ENCODE data around the gene HTR3C.
"Not testable (repeated sequence)": the region's sequence is repeated elsewhere in the genome, so short reads cannot be mapped to it uniquely, and the experiment has no call there.

The HTR3C gene

GRCh38 chr3:184052767-184053166, at the start of gene HTR3C:
Gene HTR3C (plus strand): TSS chr3:184053047. CDS start chr3:184053081, 34 bp downstream.
- DNase-seq = no peak

DNA sequence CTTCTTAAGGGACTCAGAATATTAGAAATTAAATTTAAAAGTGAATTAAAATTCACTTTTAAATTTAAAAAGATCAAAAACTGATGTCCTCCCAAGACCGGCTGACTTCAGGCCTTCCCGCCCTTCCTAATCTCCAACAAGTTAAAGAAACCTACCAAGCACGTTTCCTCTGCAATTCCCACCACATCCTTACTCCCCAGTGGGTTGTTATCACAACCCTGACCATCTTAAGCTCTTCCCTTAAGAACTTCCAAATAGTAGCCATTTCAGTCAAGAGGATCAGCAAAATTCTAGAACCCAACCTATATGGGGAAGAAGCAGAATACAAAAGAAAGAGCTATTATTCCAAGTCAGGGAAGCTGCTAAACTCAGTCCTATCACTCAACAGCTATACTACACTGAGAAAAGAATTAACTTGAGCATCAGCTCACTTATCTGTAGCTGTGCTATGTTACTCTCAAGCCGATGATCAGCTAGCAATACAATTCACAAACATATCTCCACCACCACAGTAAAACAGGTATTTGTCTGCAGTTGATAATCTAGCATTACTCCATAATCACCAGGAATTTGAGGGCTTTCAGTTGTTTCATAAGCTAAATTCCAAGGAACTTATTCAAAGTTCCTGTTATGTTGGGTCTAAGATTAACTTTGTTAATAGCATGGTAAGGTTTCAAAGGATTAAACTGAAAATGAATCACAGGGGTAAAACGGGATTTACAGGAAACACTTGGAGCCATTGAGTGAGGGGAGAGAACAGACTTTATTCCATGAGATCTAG, 49.5 kb upstream of the HTR3C start:
- no peak for DNase-seq

DNA sequence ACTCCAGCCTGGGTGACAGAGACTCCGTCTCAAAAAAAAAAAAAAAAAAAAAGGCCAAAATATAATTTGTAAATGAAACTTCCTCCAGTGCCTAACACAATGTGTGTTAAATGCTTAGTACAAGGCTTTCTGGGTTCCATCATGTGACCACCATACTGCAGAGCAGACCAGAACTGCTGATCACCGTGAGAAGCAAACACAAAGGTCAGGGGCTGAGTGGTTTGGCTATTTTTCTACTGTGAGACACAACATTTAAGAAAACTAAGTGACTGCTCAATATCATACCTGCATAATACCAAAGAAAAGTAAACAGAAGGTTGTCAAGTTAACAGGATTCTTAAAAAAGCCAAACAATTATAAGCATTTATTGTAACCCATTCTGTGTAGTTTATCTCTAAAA, 48.4 kb upstream of the HTR3C start:
- no peak for DNase-seq

DNA sequence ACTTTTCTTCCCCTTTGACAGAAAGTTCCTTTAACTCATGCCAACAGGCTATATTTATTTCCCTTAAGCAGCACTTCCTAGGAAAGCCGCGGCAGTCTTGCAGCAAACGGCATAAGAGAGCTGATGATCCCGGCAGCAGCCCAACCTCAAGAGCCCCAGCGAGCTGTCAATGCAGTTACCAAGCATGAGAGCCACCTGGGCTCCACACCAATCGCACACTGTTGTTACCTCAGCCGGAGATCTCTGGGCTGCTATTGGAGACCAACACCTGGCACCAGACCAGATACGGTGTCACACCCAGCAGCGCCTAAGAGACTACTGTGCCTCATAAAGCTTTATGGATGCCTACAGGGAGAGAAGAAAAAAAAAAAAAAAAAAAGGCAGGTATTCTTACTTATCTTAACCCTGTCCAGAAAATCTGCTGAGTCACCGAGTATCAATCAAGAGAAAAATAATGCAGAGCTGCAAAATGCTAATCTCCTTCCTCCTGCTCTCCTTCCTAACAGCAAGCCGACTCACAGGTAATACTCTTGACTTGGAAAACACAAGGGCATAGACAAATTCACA, 46.8 kb upstream of the HTR3C start:
- DNase-seq = peak; percentile 81

DNA sequence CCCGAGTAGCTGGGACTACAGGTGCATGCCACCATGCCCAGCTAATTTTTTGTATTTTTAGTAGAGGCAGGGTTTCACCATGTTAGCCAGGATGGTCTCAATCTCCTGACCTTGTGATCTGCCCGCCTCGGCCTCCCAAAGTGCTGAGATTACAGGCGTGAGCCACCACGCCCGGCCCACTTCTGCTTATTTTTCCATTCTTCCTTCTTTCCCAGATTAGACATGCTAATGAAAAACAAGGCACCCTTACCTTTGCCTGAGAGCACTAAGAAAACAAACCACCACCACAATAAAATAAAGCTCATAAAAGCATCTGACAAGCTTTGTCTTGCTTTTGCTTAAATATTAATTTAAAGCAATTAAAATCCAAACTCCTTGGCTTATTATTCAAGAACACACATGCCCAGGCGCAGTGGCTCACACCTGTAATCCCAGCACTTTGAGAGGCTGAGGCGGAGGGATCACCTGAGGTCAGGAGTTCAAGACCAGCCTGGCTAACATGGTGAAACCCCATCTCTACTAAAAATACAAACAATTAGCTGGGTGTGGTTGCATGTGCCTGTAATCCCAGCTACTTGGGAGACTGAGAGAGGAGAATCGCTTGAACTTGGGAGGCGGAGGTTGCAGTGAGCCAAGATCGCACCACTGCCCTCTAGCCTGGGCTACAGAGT, 45.6 kb upstream of the HTR3C start:
- not testable (repeated sequence) for DNase-seq

GRCh38 chr3:184008161-184008560, 44.7 kb upstream of the HTR3C start:
- DNase-seq = no peak

- DNase-seq = no peak
Measured at GRCh38 chr3:184011230-184011876, 41.5 kb upstream of the HTR3C start.

GRCh38 chr3:184011937-184012889, 40.6 kb upstream of the HTR3C start:
- no peak for DNase-seq

DNA sequence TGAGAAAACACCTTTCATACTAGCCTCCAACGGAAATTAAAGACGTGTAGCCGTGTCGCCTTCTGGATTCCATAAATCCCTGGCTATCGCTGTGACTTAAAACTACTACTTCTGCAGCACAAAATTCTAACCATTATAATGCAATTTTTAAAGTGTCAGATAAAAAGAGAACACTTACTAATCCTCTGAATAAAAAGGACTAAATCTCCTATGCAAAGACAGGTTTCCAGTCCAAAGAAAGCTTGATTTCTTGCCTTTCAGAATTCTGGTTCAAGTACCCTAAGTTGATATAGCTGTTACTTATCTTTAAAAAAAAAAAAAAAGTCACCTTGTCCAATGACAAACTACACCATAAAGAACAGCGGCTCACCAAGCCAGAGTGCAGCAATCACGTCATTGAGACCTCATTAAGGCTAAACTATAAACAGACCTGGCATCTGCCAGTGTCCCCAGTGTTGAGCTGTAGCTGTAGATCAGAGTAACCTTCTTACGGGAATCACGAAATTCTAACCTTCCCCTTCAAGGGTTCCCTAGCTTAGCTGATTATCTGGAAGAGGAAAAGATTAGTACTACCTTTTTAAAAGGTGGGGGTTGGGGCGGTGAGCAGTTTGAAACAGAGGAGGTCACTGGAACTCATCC, 37.3 kb upstream of the HTR3C start:
- DNase-seq = no peak

- DNase-seq = peak; percentile 27
Measured at GRCh38 chr3:184016169-184016570, 36.7 kb upstream of the HTR3C start.

GRCh38 chr3:184016811-184017671, 35.8 kb upstream of the HTR3C start:
- DNase-seq = peak; percentile 76

DNA sequence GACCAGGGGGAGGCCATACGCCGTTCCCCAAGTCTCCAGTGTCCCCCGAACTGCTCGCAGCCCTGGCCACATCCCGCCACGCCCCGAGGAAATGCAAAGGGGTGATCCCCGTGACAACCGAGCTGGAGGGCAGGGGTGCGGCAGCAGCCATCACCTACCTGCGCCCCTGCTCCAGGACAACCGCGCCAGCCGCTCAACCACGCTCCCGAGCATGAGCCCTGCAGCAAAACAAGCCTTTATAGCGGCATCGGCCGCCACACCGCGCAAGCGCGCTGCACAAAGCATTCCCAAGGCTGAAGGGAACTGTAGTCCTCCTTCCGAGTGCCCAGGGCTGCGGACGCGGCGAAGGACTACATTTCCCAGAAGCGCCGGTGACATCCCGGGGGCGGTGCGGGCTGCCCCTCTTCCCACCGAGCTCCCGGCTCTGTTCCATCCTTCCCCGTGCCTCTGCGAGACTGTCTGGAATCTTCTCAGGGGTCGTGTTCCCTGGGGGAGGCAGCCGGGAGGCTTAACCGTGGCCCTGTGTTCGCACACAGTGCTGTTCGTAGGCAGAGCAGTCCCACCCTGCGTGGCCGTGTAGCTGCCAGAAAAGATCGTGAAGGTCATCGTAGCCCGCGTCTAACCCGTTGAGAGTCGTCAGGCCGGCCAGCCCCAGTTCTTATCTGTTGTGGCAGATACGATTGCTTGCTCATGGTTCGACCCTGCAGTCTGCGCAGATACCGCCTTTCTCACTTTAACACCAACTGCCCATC, 35.0 kb upstream of the HTR3C start, which contains the start of gene ABCC5:
Gene ABCC5 (minus strand): TSS at position 213 of the 752 bp plus-strand sequence. CDS start 3,492 bp downstream, outside the sequence.
- peak; percentile 97 for DNase-seq

DNA sequence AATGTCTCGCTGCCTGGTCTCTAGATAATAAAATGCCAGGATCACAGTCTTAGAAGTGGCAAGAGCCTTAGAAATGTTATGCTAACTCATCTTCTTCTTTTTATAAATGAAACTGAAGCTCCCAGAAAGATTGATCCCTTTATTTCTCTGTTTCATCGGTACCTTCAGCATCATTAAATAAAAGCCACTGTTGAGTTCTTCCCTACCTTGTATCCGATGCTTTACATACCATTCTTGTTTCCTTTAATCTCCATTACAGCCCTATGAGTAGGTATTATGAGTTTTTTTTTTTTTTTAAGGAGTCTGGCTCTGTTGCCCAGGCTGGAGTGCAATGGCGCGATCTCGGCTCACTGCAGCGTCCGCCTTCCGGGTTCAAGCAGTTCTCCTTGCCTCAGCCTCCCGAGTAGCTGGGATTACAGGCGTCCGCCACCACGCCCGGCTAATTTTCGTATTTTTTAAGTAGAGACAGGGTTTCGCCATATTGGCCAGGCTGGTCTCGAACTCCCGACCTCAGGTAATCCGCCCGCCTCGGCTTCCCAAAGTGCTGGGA, 34.3 kb upstream of the HTR3C start:
- no peak for DNase-seq

- peak; percentile 79 for DNase-seq
Measured at GRCh38 chr3:184022323-184022722, 30.5 kb upstream of the HTR3C start.

DNA sequence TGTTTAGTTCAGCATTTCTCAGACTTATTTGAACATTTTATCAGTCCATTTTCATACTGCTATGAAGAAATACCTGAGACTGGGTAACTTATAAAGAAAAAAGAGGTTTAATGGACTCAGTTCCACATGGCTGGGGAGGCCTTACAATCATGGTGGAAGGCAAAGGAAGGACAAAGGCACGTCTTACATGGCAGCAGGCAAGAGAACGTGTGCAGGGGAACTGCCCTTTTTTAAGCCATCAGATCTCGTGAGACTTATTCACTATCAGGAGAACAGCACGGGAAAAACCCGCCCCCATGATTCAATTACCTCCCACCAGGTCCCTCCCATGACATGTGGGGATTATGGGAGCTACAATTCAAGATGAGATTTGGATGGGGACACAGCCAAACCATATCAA, 27.6 kb upstream of the HTR3C start:
- not testable (repeated sequence) for DNase-seq

- not testable (repeated sequence) for DNase-seq
Measured at GRCh38 chr3:184028275-184028890, 24.5 kb upstream of the HTR3C start.

DNA sequence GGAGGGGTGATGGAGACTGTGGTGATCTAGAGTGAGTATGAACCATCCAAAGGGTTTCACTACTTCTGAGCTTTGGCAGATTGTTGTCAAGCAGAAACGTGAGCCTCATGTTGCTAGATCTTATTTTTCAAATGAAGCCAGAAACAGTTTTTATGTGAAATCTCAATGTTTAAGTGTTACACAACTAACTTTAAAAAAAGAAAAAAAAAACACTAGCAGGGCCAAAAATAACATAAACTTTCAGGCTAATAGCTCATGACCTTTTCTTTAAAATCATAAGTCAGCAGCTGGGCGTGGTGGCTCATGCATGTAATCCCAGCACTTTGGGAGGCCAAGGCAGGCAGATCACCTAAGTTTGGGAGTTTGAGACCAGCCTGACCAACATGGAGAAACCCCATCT, 23.4 kb upstream of the HTR3C start:
- no peak for DNase-seq

- DNase-seq = peak; percentile 30
Measured at GRCh38 chr3:184030536-184030935, 22.3 kb upstream of the HTR3C start.

DNA sequence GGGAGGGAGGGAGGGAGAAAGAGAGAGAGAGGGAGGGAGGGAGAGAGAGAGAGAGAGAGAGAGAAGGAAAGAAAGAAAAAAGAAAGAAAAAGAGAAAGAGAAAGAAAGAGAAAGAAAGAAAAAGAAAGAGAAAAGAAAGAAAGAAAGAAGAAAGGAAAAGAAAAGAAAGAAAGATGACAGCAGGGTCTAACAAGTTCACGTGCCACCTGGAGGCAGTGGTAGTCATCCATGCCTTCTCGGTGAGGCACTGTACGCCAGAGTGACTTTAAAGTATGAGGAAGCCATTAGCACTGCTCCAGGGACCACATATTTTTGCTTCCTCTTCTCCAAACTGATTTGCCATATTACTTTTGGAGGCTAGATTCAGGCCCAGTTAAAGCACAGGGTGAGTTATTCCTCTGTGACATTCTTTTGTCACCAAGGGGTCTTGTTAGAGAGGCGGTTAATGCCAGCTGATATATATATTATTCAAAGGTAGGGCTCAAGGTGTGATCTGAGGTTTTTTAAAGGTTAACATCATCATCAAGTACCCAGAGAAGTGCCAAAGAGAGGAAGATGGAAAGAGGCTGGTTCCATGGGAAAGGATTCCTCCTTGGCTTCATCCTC, 21.6 kb upstream of the HTR3C start, which contains the start of gene HTR3D:
Gene HTR3D (plus strand): TSS at position 556 of the 606 bp plus-strand sequence. CDS start 0 bp downstream, at position 556.
- no peak for DNase-seq

Data from hematopoietic multipotent progenitor cell treated with erythropoietin and hydrocortisone succinate and interleukin-3 and kit ligand, for 4 days (in vitro differentiated cells).